Testis (tissue), 2 donors: ENCODE results near the gene SLC37A2.

ENCODE experiments used
- POLR2A ChIP-seq: fragments of 450-650 bp; IDR thresholded peaks from one replicate; pipeline ENCODE4 v1.6.1; 2017; ENCODE audit warnings: antibody characterized with exemption, mild to moderate bottlenecking, moderate library complexity
- TF ChIP-seq, protein P1 (sequence below), 3 experiments: fragments of 450-650 bp in 2 of 3; fragments of 200-600 bp in 1 of 3; sonication (generic) in 1 of 3; IDR thresholded peaks; one replicate each; pipeline ENCODE4 v1.5.1; 2016 to 2019; ENCODE audit warnings: antibody characterized with exemption in 3 of 3, mild to moderate bottlenecking in 2 of 3, moderate library complexity in 1 of 3

- TF ChIP-seq, protein P1, sequence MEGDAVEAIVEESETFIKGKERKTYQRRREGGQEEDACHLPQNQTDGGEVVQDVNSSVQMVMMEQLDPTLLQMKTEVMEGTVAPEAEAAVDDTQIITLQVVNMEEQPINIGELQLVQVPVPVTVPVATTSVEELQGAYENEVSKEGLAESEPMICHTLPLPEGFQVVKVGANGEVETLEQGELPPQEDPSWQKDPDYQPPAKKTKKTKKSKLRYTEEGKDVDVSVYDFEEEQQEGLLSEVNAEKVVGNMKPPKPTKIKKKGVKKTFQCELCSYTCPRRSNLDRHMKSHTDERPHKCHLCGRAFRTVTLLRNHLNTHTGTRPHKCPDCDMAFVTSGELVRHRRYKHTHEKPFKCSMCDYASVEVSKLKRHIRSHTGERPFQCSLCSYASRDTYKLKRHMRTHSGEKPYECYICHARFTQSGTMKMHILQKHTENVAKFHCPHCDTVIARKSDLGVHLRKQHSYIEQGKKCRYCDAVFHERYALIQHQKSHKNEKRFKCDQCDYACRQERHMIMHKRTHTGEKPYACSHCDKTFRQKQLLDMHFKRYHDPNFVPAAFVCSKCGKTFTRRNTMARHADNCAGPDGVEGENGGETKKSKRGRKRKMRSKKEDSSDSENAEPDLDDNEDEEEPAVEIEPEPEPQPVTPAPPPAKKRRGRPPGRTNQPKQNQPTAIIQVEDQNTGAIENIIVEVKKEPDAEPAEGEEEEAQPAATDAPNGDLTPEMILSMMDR (IDR thresholded peaks at IDR 0.05) = no peak
- TF ChIP-seq POLR2A = no peak
Measured at GRCh38 chr11:125025968-125026367, 37.1 kb upstream of the SLC37A2 start.
